ENCODE data around the gene NOTCH1.

Gene NOTCH1

GRCh38 chr9:136547508-136548215 is 1.8 kb upstream of the NOTCH1 start:
- DNase-seq: no peak

GRCh38 chr9:136546697-136547501 is 1.1 kb upstream of the NOTCH1 start:
- peak in 48 of 58 donors; percentile 27 to 80 (median 62) for DNase-seq

- DNase-seq: no peak
These were observed 220 bp downstream of the NOTCH1 start for GRCh38 chr9:136545692-136545964.

GRCh38 chr9:136544964-136545691 is 720 bp downstream of the NOTCH1 start:
- DNase-seq: peak in 4 of 58 donors; percentile 38 to 61 (median 49)

- peak in 53 of 58 donors; percentile 43 to 92 (median 81) for DNase-seq
These were observed 1.3 kb downstream of the NOTCH1 start for GRCh38 chr9:136544548-136544963.

- DNase-seq: peak in 54 of 58 donors; percentile 21 to 92 (median 76)
These were observed 1.9 kb downstream of the NOTCH1 start for GRCh38 chr9:136543830-136544547.

- no peak for DNase-seq
These were observed 2.6 kb downstream of the NOTCH1 start for GRCh38 chr9:136543280-136543679.

- DNase-seq: peak in 48 of 58 donors; percentile 26 to 89 (median 64)
These were observed 3.4 kb downstream of the NOTCH1 start for GRCh38 chr9:136542241-136543040.

GRCh38 chr9:136541709-136542108 is 4.1 kb downstream of the NOTCH1 start:
- peak in 22 of 58 donors; percentile 21 to 55 (median 40) for DNase-seq

GRCh38 chr9:136541179-136541578 is 4.7 kb downstream of the NOTCH1 start:
- no peak for DNase-seq

- peak in 41 of 58 donors; percentile 14 to 70 (median 41) for DNase-seq
These were observed 6.1 kb downstream of the NOTCH1 start for GRCh38 chr9:136539427-136540421.

GRCh38 chr9:136538599-136539426 is 7.0 kb downstream of the NOTCH1 start:
- DNase-seq: peak in 8 of 58 donors; percentile 21 to 49 (median 34)

GRCh38 chr9:136537896-136538598 is 7.8 kb downstream of the NOTCH1 start:
- DNase-seq: no peak

GRCh38 chr9:136537411-136537810 is 8.4 kb downstream of the NOTCH1 start:
- DNase-seq: no peak

GRCh38 chr9:136536721-136537241 is 9.1 kb downstream of the NOTCH1 start:
- DNase-seq: no peak

- no peak for DNase-seq
These were observed 9.7 kb downstream of the NOTCH1 start for GRCh38 chr9:136536051-136536720.

GRCh38 chr9:136535070-136535469 is 10.8 kb downstream of the NOTCH1 start:
- no peak for DNase-seq

Data from anterior cingulate cortex (tissue), 58 donors.